Activated CD4-positive, alpha-beta memory T cell treated with anti-CD3 and anti-CD28 coated beads for 36 hours (primary cell): ENCODE results near the gene IFITM5. TPM values are rescaled to one million over a fixed set of nuclear protein-coding genes. Genes with fewer than 3 reads are reported as not detected.
"Not testable (repeated sequence)": the region's sequence is repeated elsewhere in the genome, so short reads cannot be mapped to it uniquely, and the experiment has no call there.

Source experiments
- CTCF ChIA-PET: fragments of 350-600 bp; sonication (Branson Sonifier 250); formaldehyde crosslinking; loops from one replicate; lab custom pipeline; 2021; ENCODE audit warnings: antibody characterized with exemption, inconsistent platforms; lab: Charles Lee
- POLR2A ChIA-PET: fragments of 350-600 bp; sonication (Branson Sonifier 250); formaldehyde crosslinking; loops from one replicate; lab custom pipeline; 2021; ENCODE audit warnings: antibody characterized with exemption; lab: Charles Lee
- DNase-seq: peaks from one replicate; pipeline ENCODE4 v3.0.0-alpha.2; 2020
- H3K27ac Mint-ChIP-seq: one replicate; pipeline ENCODE4 v1.8.0; 2021; ENCODE audit warnings: mixed read lengths
- H3K27me3 Mint-ChIP-seq: one replicate; pipeline ENCODE4 v1.8.0; 2021; ENCODE audit warnings: mixed read lengths
- H3K36me3 Mint-ChIP-seq: one replicate; pipeline ENCODE4 v1.8.0; 2021; ENCODE audit warnings: mixed read lengths
- H3K4me1 Mint-ChIP-seq: one replicate; pipeline ENCODE4 v1.8.0; 2021; ENCODE audit warnings: low read depth, mixed read lengths
- H3K4me3 Mint-ChIP-seq: one replicate; pipeline ENCODE4 v1.8.0; 2021; ENCODE audit warnings: mild to moderate bottlenecking, mixed read lengths
- H3K9me3 Mint-ChIP-seq: one replicate; pipeline ENCODE4 v1.8.0; 2021; ENCODE audit warnings: mixed read lengths
- intact Hi-C: fragments of 100-400 bp; cut with micrococcal nuclease; formaldehyde crosslinking; loops from one replicate; pipeline ENCODE4 v1.15.1; 2023
- total RNA-seq, 2 experiments: library from RNA; stranded (reverse); gene quantifications; one replicate each; pipeline ENCODE4 v1.2.3, GENCODE V29; 2021

IFITM5 gene
- total RNA-seq, 2 experiments from 2014 or later = not detected

DNA sequence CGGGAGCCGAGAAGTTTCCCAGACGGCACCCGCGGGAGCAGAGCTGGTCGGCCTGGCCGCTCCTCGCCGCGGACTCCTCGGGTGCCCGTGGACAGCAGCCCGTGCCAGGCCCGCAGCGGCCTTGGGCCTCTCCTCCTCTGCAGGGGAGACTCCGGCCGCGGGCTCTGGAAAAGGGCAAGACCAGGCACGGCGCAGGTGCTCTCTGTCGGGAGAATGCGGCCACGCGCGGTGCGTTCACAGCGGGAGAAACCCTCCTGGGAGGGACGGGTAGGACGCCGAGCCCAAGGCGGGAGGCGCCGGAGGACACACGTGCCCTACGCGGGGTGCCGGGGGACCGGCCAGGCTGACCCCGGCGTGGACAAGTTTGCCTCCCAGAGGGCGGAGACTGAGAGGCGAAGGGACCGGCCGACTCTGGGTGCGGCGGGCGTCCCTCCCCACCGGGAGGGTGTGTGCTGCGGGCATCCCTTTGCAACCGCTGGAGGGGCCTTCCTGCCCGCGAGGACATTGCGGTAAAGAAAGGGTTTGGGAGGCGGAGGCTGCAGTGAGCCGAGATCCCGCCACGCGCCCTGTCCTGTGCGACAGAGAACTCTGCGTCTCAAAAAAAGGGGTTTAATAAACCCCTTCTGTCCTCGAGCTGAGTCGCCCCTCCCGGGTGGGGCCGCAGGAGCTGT is 16.8 kb upstream of the IFITM5 start:
- CTCF ChIA-PET = interaction anchor here (0.9 to 3.3 kb wide), 8 partner anchors 7 to 109 kb away, joined by 3 to 18 read pairs (median 4); partner anchors contain the start of genes BET1L and RIC8A
- Mint-ChIP-seq H3K9me3 (no peaks in the 10 kb centered on the region), H3K4me1 (peaks cover 47% of the 10 kb centered on the region), H3K36me3 (peaks cover 34% of the 10 kb centered on the region), H3K4me3 (peak overlapping the region; percentile 86), H3K27ac (peak overlapping the region; percentile 85), H3K27me3 (no peaks in the 10 kb centered on the region)
- intact Hi-C loops = no loop called here
- POLR2A ChIA-PET = interaction anchor here (0.8 to 4.0 kb wide), 14 partner anchors 8 to 220 kb away, joined by 3 to 47 read pairs (median 4); partner anchors contain the start of genes BET1L, IFITM2, PSMD13 and RIC8A
- peak; percentile 57 for DNase-seq

DNA sequence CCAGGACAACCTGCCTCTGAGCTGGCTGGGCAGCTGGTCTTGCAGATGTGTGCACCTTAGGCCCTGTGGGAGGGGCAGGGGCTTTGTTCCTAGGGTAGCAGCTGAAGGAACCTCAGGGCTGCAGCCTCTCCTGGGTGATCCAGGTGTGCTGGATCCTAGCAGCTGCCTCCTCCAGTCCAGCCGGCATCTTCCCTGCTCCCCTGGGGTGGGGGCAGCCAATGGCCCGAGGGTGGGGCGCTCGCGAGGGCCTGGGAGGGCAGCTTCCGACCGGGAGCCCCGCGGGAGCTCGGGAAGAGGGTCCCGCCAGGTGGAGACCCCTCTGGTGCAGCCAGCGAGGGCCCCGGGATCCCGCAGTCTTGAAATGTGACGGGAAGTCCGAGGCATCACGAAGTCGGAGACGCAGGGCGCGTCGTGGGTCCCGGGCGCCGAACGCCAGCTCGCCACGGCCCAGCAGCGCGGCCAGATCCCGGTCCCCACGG is 16.2 kb upstream of the IFITM5 start:
- H3K36me3 Mint-ChIP-seq = peaks cover 34% of the 10 kb centered on the region
- POLR2A ChIA-PET = interaction anchor here (0.7 to 4.0 kb wide), 10 partner anchors 9 to 220 kb away, joined by 3 to 47 read pairs (median 4); partner anchors contain the start of genes BET1L, PSMD13 and RIC8A

GRCh38 chr11:315051-315481 is 15.7 kb upstream of the IFITM5 start:
- intact Hi-C loops = loop anchor here (1.0 to 2.0 kb wide), 2 partner anchors 40 to 108 kb away; partner anchors contain the start of genes BET1L and RIC8A
- DNase-seq = peak; percentile 51

More for the DNA sequence above, 16.2 kb upstream of the IFITM5 start:
- H3K4me1 Mint-ChIP-seq = peaks cover 45% of the 10 kb centered on the region
- peak overlapping the region; percentile 100 for H3K27ac Mint-ChIP-seq
- CTCF ChIA-PET = interaction anchor here (0.9 to 3.3 kb wide), 4 partner anchors 10 to 66 kb away, joined by 3 to 18 read pairs (median 10); no protein-coding TSS in a partner anchor
- H3K4me3 Mint-ChIP-seq = peak overlapping the region; percentile 97
- no peaks in the 10 kb centered on the region for H3K9me3 Mint-ChIP-seq
- DNase-seq = peak; percentile 22
- H3K27me3 Mint-ChIP-seq = no peaks in the 10 kb centered on the region
- intact Hi-C loops = loop anchor here (1.0 to 2.0 kb wide), 2 partner anchors 40 to 109 kb away; partner anchors contain the start of genes BET1L and RIC8A

GRCh38 chr11:314554-314875 is 15.2 kb upstream of the IFITM5 start:
- H3K9me3 Mint-ChIP-seq, H3K27me3 Mint-ChIP-seq, DNase-seq: not testable (repeated sequence)
- ChIA-PET POLR2A (interaction anchor here (2.1 to 4.0 kb wide), 2 partner anchors 12 to 41 kb away, joined by 8 to 47 read pairs; no protein-coding TSS in a partner anchor), CTCF (interaction anchor here (3.0 kb wide), 1 partner anchor 41 kb away, joined by 18 read pairs; no protein-coding TSS in a partner anchor)
- peaks cover 36% of the 10 kb centered on the region for H3K36me3 Mint-ChIP-seq
- intact Hi-C loops = loop anchor here (1.0 to 2.0 kb wide), 3 partner anchors 45 to 108 kb away; partner anchors contain the start of genes BET1L, PSMD13, RIC8A and SIRT3
- peaks cover 36% of the 10 kb centered on the region for H3K4me1 Mint-ChIP-seq
- H3K27ac Mint-ChIP-seq = peak overlapping the region; percentile 100
- H3K4me3 Mint-ChIP-seq = peak overlapping the region; percentile 97

More at GRCh38 chr11:315051-315481, 15.7 kb upstream of the IFITM5 start:
- ChIA-PET POLR2A (interaction anchor here (0.7 to 4.0 kb wide), 8 partner anchors 8 to 108 kb away, joined by 3 to 47 read pairs (median 4); partner anchors contain the start of genes BET1L and RIC8A), CTCF (interaction anchor here (2.0 to 3.3 kb wide), 3 partner anchors 10 to 65 kb away, joined by 5 to 18 read pairs (median 14); no protein-coding TSS in a partner anchor)
- no peaks in the 10 kb centered on the region for H3K9me3 Mint-ChIP-seq
- peaks cover 41% of the 10 kb centered on the region for H3K4me1 Mint-ChIP-seq
- H3K27ac Mint-ChIP-seq = peak overlapping the region; percentile 100
- H3K27me3 Mint-ChIP-seq = no peaks in the 10 kb centered on the region
- H3K36me3 Mint-ChIP-seq = peaks cover 30% of the 10 kb centered on the region
- H3K4me3 Mint-ChIP-seq = peak overlapping the region; percentile 97

GRCh38 chr11:313787-314553 is 14.6 kb upstream of the IFITM5 start, which contains the start of gene IFITM1:
TSS of gene IFITM1 (plus strand) at chr11:314040. CDS start at chr11:314171, 131 bp downstream.
- intact Hi-C loops = loop anchor here (1.0 to 2.0 kb wide), 3 partner anchors 45 to 107 kb away; partner anchors contain the start of genes BET1L, PSMD13, RIC8A and SIRT3
- H3K4me3 Mint-ChIP-seq = peak within 1 kb of the TSS; percentile 97
- DNase-seq = peak; percentile 80
- peaks cover 36% of the 10 kb centered on the region for H3K4me1 Mint-ChIP-seq
- no peaks in the 10 kb centered on the region for H3K27me3 Mint-ChIP-seq
- H3K27ac Mint-ChIP-seq = peak within 1 kb of the TSS; percentile 100
- H3K36me3 Mint-ChIP-seq = peaks cover 41% of the 10 kb centered on the region
- no peaks in the 10 kb centered on the region for H3K9me3 Mint-ChIP-seq
- POLR2A ChIA-PET = interaction anchor here (2.1 to 4.0 kb wide), 2 partner anchors 13 to 41 kb away, joined by 8 to 47 read pairs; no protein-coding TSS in a partner anchor
- CTCF ChIA-PET = interaction anchor here (3.0 kb wide), 1 partner anchor 42 kb away, joined by 18 read pairs; no protein-coding TSS in a partner anchor

DNA sequence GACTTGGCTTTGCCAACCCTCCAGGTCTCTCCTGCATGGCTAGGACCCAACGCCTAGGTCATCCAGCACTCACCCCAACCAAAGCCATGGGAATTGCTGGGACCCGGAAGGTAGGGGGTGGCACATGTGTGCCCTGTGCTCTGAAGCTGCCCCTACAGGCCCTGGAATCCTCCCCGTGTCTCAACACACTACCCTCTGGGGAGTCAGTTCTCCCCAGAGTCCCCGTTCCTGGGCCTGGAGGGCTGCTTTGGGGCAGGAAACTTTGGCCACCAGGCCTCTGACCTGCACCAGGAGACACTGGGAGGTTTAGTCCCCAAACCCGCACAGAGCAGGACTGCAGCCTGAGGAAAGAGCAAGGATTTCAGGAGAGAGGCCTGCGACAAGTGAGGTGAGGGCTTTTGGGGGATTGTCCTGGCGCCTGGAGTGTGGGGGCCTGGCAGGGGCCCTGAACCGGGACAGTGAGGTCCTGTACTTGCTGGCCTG is 14.0 kb upstream of the IFITM5 start:
- peaks cover 37% of the 10 kb centered on the region for H3K4me1 Mint-ChIP-seq
- no peaks in the 10 kb centered on the region for H3K9me3 Mint-ChIP-seq
- intact Hi-C loops = no loop called here
- peak overlapping the region; percentile 100 for H3K27ac Mint-ChIP-seq
- CTCF ChIA-PET = interaction anchor here (1.1 to 1.6 kb wide), 3 partner anchors 26 to 45 kb away, joined by 4 to 12 read pairs (median 4); no protein-coding TSS in a partner anchor
- no peak for DNase-seq
- H3K27me3 Mint-ChIP-seq = no peaks in the 10 kb centered on the region
- peak overlapping the region; percentile 97 for H3K4me3 Mint-ChIP-seq
- POLR2A ChIA-PET = interaction anchor here (1.1 to 1.9 kb wide), 3 partner anchors 25 to 42 kb away, joined by 3 to 23 read pairs (median 3); no protein-coding TSS in a partner anchor
- H3K36me3 Mint-ChIP-seq = peaks cover 47% of the 10 kb centered on the region

DNA sequence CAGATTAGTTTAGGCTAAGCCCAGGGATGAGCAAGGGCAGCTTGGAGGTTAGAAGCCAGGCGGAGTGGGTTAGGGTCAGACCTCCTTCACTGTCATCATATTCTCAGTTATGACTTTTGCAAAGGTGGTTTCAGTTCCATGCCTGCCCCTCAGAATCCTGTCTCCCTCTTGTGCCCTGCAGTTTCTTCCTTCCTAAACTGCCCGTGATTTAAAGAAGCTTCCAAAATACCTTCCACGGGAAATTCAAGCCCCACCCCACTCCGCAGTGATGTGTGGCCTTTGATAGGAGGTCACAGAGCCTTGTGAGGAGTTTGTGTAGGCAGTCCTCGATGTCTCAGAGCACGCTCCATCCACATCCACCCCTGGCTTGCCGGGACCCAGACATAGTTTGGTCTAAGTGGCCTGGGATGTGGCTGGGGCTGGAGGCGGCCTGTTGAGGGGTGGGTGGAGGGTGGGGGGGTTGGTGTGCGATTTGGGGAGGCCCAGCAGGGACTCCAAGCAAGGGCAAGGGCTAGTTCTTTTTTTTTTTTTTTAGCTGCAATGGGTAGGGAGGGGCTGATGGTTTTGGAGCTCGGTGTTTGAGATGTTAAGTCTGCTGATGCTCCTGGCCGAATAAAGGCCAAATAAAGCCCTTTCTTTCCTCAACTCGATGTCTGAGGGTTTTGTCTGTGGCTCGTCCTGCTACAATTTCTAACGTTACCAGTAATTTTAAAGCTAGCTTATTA is 12.9 kb upstream of the IFITM5 start:
- Mint-ChIP-seq H3K27ac (peak overlapping the region; percentile 100), H3K27me3 (no peaks in the 10 kb centered on the region), H3K4me1 (peaks cover 36% of the 10 kb centered on the region), H3K36me3 (peaks cover 51% of the 10 kb centered on the region), H3K4me3 (peak overlapping the region; percentile 97), H3K9me3 (no peaks in the 10 kb centered on the region)
- CTCF ChIA-PET = interaction anchor here (1.1 to 1.7 kb wide), 5 partner anchors 25 to 62 kb away, joined by 3 to 12 read pairs (median 4); no protein-coding TSS in a partner anchor
- intact Hi-C loops = no loop called here
- DNase-seq = peak; percentile 62
- POLR2A ChIA-PET = interaction anchor here (0.7 to 1.9 kb wide), 6 partner anchors 24 to 138 kb away, joined by 3 to 23 read pairs (median 3); partner anchors contain the start of genes PSMD13 and PTDSS2

DNA sequence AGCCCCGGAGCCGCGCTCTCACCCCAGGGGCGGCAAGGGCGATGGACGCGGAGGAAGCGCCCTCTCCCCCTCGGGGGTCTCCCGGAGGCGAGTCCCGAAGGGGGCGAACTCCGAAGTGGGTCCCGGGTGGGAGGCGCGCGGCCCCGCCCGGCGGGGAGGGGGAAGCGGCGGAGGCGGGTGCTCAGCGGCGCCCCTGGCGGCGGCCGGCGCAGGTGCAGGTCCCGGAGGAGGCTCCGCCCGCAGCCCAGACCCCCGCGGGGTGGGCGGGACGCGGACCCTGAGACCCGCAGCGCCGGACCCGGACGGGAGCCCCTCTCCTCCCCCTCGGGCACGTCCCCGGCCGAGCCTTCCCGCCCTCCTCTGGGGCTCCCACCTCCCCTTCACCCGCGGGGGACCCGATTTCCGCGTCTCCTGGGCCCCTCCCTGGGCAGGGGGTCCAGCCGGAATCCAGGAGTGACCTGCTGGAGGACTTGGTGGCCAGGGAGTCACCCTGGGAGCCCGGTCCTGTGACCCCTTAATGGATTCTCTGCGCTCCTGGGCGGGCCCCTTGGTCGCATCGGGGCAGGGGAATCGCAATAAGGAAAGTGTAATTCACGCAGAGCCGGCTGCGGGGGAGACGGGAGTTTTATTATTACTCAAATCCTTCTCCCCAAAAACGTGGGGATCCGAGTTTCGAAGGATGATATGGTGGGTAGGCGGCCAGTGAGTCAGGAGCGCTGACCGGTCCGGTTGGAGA is 11.9 kb upstream of the IFITM5 start:
- peaks cover 31% of the 10 kb centered on the region for H3K4me1 Mint-ChIP-seq
- intact Hi-C loops, H3K27me3 Mint-ChIP-seq, H3K9me3 Mint-ChIP-seq: not testable (repeated sequence)
- POLR2A ChIA-PET = interaction anchor here (0.8 to 1.9 kb wide), 2 partner anchors 44 to 139 kb away, joined by 3 to 23 read pairs; partner anchors contain the start of gene PTDSS2
- H3K27ac Mint-ChIP-seq = peak overlapping the region; percentile 100
- peaks cover 43% of the 10 kb centered on the region for H3K36me3 Mint-ChIP-seq
- peak; percentile 51 for DNase-seq
- CTCF ChIA-PET = interaction anchor here (1.7 kb wide), 1 partner anchor 37 kb away, joined by 5 read pairs; no protein-coding TSS in a partner anchor
- H3K4me3 Mint-ChIP-seq = peak overlapping the region; percentile 97

DNA sequence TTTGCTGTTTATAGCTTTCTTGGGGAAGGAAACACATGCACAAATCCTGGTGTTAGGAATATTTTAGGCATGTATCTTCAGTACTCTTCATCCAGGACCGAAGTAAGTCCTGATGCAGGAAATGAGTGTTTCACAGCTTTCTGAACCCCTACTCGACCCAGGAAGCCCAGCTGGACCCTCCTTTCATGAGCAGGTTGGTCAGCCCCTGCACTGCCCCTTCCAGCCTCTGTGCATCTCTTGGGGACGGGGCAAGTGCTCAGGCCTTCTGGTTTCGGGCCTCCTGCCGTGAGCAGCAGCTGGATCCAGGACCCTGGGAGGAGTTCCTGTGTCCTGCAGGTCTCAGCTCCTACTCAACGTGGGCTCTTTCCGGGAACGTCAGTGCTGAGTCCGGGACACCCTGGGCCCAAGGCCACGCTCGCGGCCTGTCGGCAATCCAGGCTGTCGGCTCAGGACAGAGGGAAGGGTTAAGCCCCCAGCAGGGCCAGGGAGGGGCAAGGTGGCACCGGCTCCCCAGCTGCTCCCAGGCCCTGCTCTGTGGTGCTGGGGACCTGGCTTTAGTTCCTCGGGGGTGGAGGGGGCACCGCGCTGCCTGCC is 10.8 kb upstream of the IFITM5 start:
- peaks cover 40% of the 10 kb centered on the region for H3K4me1 Mint-ChIP-seq
- not testable (repeated sequence) for H3K9me3 Mint-ChIP-seq, H3K27me3 Mint-ChIP-seq, DNase-seq
- ChIA-PET CTCF (interaction anchor here (1.1 to 2.0 kb wide), 5 partner anchors 9 to 61 kb away, joined by 3 to 7 read pairs (median 4); no protein-coding TSS in a partner anchor), POLR2A (interaction anchor here (1.3 kb wide), 1 partner anchor 45 kb away, joined by 5 read pairs; no protein-coding TSS in a partner anchor)
- H3K4me3 Mint-ChIP-seq = peak overlapping the region; percentile 96
- intact Hi-C loops = loop anchor here (2.0 to 5.0 kb wide), 3 partner anchors 23 to 137 kb away; no protein-coding TSS in a partner anchor
- peak overlapping the region; percentile 98 for H3K27ac Mint-ChIP-seq
- H3K36me3 Mint-ChIP-seq = peaks cover 38% of the 10 kb centered on the region
